ENCODE data around the gene PPP2R5A. TPM values are rescaled to one million over a fixed set of nuclear protein-coding genes. Genes with fewer than 3 reads are reported as not detected.

PPP2R5A gene
- total RNA-seq, 3 donors from 2014 or later: 48.5 to 85.5 (median 57.4) TPM

DNA sequence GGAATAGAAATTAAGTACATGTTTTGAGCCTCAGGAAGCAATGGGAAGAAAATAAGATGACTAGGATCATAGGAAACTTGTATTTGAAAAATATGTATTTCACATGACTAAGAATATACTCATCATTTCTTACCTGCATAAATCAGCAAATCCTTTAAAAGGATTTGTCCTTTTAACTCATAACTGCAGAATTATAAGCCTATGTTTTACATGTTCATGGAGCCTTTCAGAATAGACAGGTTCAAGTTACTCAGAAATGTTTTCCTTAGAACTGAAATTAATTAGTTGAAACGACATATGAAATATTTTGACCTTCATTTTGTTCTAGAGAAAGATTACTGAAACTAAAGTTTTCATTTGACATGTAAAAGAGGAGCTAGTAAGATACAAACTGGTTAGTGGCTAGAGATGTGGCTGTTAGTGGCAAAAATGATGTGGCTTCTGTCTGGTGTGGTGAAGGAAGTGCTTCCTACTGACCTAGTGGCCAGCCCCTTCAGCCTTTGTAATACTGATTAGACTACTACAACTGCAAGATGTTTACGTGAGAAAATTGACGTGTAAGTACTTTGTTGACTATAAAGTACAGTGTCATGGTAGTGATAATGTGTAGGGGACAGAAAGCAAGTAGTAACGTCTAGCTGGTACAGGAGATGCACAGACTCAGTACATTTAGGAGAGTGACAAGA is 74.7 kb downstream of the PPP2R5A start:
- H3K27ac ChIP-seq: no peak overlapping the region
- no peak overlapping the region for H3K4me3 ChIP-seq
- no peak for DNase-seq (ENCODE audit: low spot score in 2 of 2)
- intact Hi-C loops (cut with DNase I; ENCODE audit: low total_unique reads): loop anchor here (10.0 kb wide), 1 partner anchor 45 kb away; no protein-coding TSS in a partner anchor
- H3K27me3 ChIP-seq: no peaks in the 10 kb centered on the region
- no peaks in the 10 kb centered on the region for H3K4me1 ChIP-seq
- no peaks in the 10 kb centered on the region for H3K9me3 ChIP-seq
- TF ChIP-seq POLR2A (IDR thresholded peaks at IDR 0.05) (no peak), POLR2AphosphoS5 (IDR thresholded peaks at IDR 0.05) (no peak)
- TF ChIP-seq, protein P1, sequence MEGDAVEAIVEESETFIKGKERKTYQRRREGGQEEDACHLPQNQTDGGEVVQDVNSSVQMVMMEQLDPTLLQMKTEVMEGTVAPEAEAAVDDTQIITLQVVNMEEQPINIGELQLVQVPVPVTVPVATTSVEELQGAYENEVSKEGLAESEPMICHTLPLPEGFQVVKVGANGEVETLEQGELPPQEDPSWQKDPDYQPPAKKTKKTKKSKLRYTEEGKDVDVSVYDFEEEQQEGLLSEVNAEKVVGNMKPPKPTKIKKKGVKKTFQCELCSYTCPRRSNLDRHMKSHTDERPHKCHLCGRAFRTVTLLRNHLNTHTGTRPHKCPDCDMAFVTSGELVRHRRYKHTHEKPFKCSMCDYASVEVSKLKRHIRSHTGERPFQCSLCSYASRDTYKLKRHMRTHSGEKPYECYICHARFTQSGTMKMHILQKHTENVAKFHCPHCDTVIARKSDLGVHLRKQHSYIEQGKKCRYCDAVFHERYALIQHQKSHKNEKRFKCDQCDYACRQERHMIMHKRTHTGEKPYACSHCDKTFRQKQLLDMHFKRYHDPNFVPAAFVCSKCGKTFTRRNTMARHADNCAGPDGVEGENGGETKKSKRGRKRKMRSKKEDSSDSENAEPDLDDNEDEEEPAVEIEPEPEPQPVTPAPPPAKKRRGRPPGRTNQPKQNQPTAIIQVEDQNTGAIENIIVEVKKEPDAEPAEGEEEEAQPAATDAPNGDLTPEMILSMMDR (IDR thresholded peaks at IDR 0.05): no peak
- H3K36me3 ChIP-seq: peaks cover 7% of the 10 kb centered on the region

DNA sequence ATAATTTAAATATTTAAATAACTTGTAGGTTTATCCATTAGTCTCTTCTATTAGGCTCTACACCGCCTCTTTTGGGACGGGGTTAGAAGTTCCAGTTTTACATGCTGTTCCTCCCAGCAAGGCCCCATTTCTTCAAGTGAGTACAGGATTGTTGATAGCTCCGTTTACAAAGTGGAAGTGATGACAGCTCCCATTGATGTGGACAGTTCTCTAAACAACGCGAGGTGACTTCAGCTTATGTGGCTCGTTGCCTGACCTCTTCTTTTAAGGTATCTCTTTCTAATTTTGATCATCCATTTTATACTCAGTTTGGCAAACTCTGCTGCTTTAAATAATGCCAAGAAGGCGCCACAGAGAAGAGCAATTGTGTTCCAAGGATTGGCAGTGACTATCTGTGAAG is 79.8 kb downstream of the PPP2R5A start:
- H3K36me3 ChIP-seq: peaks cover 5% of the 10 kb centered on the region
- H3K4me3 ChIP-seq: no peak overlapping the region
- TF ChIP-seq POLR2A (IDR thresholded peaks at IDR 0.05) (no peak), POLR2AphosphoS5 (IDR thresholded peaks at IDR 0.05) (no peak)
- TF ChIP-seq, protein P1 (IDR thresholded peaks at IDR 0.05): no peak
- no peaks in the 10 kb centered on the region for H3K9me3 ChIP-seq
- intact Hi-C loops (cut with DNase I; ENCODE audit: low total_unique reads): loop anchor here (10.0 kb wide), 1 partner anchor 50 kb away; no protein-coding TSS in a partner anchor
- no peaks in the 10 kb centered on the region for H3K27me3 ChIP-seq
- no peak overlapping the region for H3K27ac ChIP-seq
- no peaks in the 10 kb centered on the region for H3K4me1 ChIP-seq
- DNase-seq (ENCODE audit: low spot score in 2 of 2): no peak

DNA sequence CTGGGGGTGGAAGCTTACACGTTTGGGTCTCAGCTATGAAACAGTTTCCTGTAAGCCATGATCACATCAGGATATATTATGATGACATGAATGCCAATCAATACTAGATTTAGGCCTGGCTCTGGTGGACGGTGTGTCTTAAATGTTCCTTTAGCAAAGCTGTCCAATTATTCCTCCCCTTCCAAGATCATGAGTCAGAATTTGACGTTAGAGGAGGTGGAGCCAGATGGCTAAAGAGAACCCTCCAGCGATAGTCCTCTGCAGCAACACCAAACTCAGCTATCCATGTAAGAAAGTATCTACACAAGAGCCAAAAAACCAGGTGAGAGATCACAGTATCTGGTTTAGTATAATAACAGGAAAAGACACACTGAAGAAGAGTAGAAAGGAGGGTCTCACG is 81.7 kb downstream of the PPP2R5A start:
- Histone ChIP-seq H3K27me3 (no peaks in the 10 kb centered on the region), H3K27ac (no peak overlapping the region), H3K36me3 (no peaks in the 10 kb centered on the region), H3K9me3 (no peaks in the 10 kb centered on the region), H3K4me1 (no peaks in the 10 kb centered on the region), H3K4me3 (no peak overlapping the region)
- intact Hi-C loops (cut with DNase I; ENCODE audit: low total_unique reads): loop anchor here (10.0 kb wide), 1 partner anchor 52 kb away; no protein-coding TSS in a partner anchor
- no peak for DNase-seq (ENCODE audit: low spot score in 2 of 2)
- TF ChIP-seq, protein P1 (IDR thresholded peaks at IDR 0.05): no peak
- TF ChIP-seq POLR2AphosphoS5 (IDR thresholded peaks at IDR 0.05) (no peak), POLR2A (IDR thresholded peaks at IDR 0.05) (no peak)

DNA sequence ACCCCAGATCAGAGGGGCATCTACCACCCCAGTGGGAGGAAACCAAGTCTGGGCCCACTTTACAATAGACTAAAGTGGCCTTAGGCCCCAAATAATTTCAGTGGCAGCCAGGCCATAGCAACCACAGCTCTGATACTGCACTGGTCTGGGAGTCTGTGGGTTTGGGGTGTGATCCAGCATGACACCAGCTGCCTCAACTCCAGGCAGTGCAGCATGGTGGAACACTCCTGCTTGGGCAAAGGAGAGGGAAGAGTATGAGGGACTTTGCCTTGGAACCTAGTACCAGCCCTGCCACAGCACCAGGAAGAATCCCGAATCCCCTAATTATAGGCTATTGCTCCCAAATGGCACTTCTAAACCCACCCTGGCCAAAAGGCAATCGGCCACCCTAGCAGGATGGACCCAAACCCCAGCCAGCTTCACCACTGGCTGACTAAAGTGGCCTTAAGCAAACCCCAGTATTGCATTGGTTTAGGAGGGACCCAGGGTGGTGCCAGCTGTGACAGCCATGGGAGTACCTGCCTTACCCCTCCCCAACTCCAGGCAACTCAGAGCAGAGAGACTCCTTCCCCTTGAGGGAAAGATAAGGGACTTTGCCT is 82.4 kb downstream of the PPP2R5A start:
- DNase-seq (ENCODE audit: low spot score in 2 of 2): no peak
- intact Hi-C loops (cut with DNase I; ENCODE audit: low total_unique reads): loop anchor here (10.0 kb wide), 1 partner anchor 53 kb away; no protein-coding TSS in a partner anchor
- H3K36me3 ChIP-seq: no peaks in the 10 kb centered on the region
- H3K27ac ChIP-seq: no peak overlapping the region
- no peak for TF ChIP-seq POLR2AphosphoS5 (IDR thresholded peaks at IDR 0.05)
- TF ChIP-seq, protein P1 (IDR thresholded peaks at IDR 0.05): no peak
- TF ChIP-seq POLR2A (IDR thresholded peaks at IDR 0.05): no peak
- no peaks in the 10 kb centered on the region for H3K27me3 ChIP-seq
- H3K4me3 ChIP-seq: no peak overlapping the region
- no peaks in the 10 kb centered on the region for H3K4me1 ChIP-seq
- H3K9me3 ChIP-seq: no peaks in the 10 kb centered on the region

GRCh38 chr1:212368073-212368484 is 82.9 kb downstream of the PPP2R5A start:
- Histone ChIP-seq H3K4me1 (no peaks in the 10 kb centered on the region), H3K27me3 (no peaks in the 10 kb centered on the region), H3K4me3 (no peak overlapping the region), H3K36me3 (no peaks in the 10 kb centered on the region), H3K27ac (no peak overlapping the region), H3K9me3 (no peaks in the 10 kb centered on the region)
- DNase-seq (ENCODE audit: low spot score in 2 of 2): no peak
- intact Hi-C loops (cut with DNase I; ENCODE audit: low total_unique reads): loop anchor here (10.0 kb wide), 1 partner anchor 53 kb away; no protein-coding TSS in a partner anchor
- no peak for TF ChIP-seq POLR2AphosphoS5 (IDR thresholded peaks at IDR 0.05)
- TF ChIP-seq, protein P1 (IDR thresholded peaks at IDR 0.05): peak; percentile 33 to 83 (median 76)
- TF ChIP-seq POLR2A (IDR thresholded peaks at IDR 0.05): no peak

All from breast epithelium (tissue), 4 donors.